SK-N-SH (cell line): Measurements from ENCODE around the gene NDUFS7. TPM values are rescaled to one million over a fixed set of nuclear protein-coding genes. Genes with fewer than 3 reads are reported as not detected.

Experiments used
- CTCF ChIA-PET: fragments of 300-600, 350-600 bp; formaldehyde crosslinking; extraction: SDS; loops from one replicate; lab custom pipeline; 2021; lab: Yijun Ruan, JAX
- POLR2A ChIA-PET: fragments of 350-600 bp; sonication (Branson Sonifier 250); formaldehyde crosslinking; extraction: SDS; loops from one replicate; lab custom pipeline; 2020; ENCODE audit warnings: antibody characterized with exemption, inconsistent platforms; lab: Yijun Ruan, JAX
- DNase-seq: peaks from one replicate; pipeline ENCODE4 v3.0.0; 2012
- H2AFZ ChIP-seq: fragments of 200-600 bp; sonication (generic); 2 replicates; pipeline ENCODE4 v1.8.1; 2016; ENCODE audit warnings: antibody characterized with exemption, mild to moderate bottlenecking, low read depth
- H3F3A ChIP-seq: fragments of 200-600 bp; sonication (generic); replicated peaks from 2 replicates; pipeline ENCODE3; 2016; ENCODE audit warnings: antibody characterized with exemption, mild to moderate bottlenecking; ENCODE audit not compliant: insufficient read depth
- H3K27ac ChIP-seq, 2 experiments: fragments of 200-500 bp in 1 of 2; fragments of 200-600 bp in 1 of 2; sonication (Bioruptor generic) in 1 of 2; sonication (generic), shearing (Covaris generic) in 1 of 2; 2 replicates each; pipeline versions ENCODE4 v1.5.1 to v1.6.1; 2014 to 2016; ENCODE audit warnings: low read depth in 2 of 2, inconsistent platforms in 1 of 2, low read length in 1 of 2, mild to moderate bottlenecking in 1 of 2, mixed read lengths in 1 of 2
- H3K27me3 ChIP-seq: fragments of 200-600 bp; sonication (generic), shearing (Covaris generic); 2 replicates; pipeline ENCODE4 v1.6.1; 2016; ENCODE audit warnings: mixed run types; ENCODE audit not compliant: insufficient read depth
- H3K36me3 ChIP-seq, 2 experiments: fragments of 200-500 bp in 1 of 2; fragments of 200-600 bp in 1 of 2; sonication (Bioruptor generic) in 1 of 2; sonication (generic) in 1 of 2; replicated peaks in 1 of 2; 2 replicates each; pipeline versions ENCODE3 to v1.5.1; 2014 to 2016; ENCODE audit warnings: low read length in 1 of 2, mild to moderate bottlenecking in 1 of 2; ENCODE audit not compliant: insufficient read depth in 2 of 2, control insufficient read depth in 1 of 2
- H3K4me1 ChIP-seq, 2 experiments: fragments of 200-500 bp in 1 of 2; fragments of 200-600 bp in 1 of 2; sonication (Bioruptor generic) in 1 of 2; sonication (generic), shearing (Covaris generic) in 1 of 2; 2 replicates each; pipeline versions ENCODE4 v1.5.1 to v1.6.1; 2014 to 2016; ENCODE audit warnings: low read depth in 1 of 2, low read length in 1 of 2, mixed run types in 1 of 2; ENCODE audit not compliant: insufficient read depth in 2 of 2, control insufficient read depth in 1 of 2
- H3K4me2 ChIP-seq: fragments of 200-600 bp; sonication (generic), shearing (Covaris generic); 2 replicates; pipeline ENCODE4 v1.6.1; 2017; ENCODE audit warnings: mixed run types
- H3K4me3 ChIP-seq, 2 experiments: fragments of 200-500 bp in 1 of 2; fragments of 200-600 bp in 1 of 2; sonication (Bioruptor generic) in 1 of 2; sonication (generic), shearing (Covaris generic) in 1 of 2; 2 replicates each; pipeline versions ENCODE4 v1.5.1 to v1.8.1; 2014 to 2016; ENCODE audit warnings: low read depth in 2 of 2, inconsistent platforms in 1 of 2, low read length in 1 of 2, mild to moderate bottlenecking in 1 of 2, mixed read lengths in 1 of 2, moderate library complexity in 1 of 2
- H3K79me2 ChIP-seq: fragments of 200-600 bp; sonication (generic); 2 replicates; pipeline ENCODE4 v1.8.1; 2017; ENCODE audit warnings: mild to moderate bottlenecking; ENCODE audit not compliant: insufficient read depth
- H3K9ac ChIP-seq: fragments of 200-600 bp; sonication (generic); 2 replicates; pipeline ENCODE4 v1.6.1; 2017; ENCODE audit warnings: mixed run types
- H3K9me2 ChIP-seq: fragments of 200-600 bp; sonication (generic); 2 replicates; pipeline ENCODE4 v1.6.1; 2017; ENCODE audit warnings: mixed run types
- H3K9me3 ChIP-seq: fragments of 200-600 bp; sonication (generic); 2 replicates; pipeline ENCODE4 v1.6.1; 2017; ENCODE audit warnings: mixed run types, mild to moderate bottlenecking, moderate library complexity
- H4K20me1 ChIP-seq: fragments of 200-600 bp; sonication (generic); 2 replicates; pipeline ENCODE4 v1.6.1; 2017; ENCODE audit warnings: mild to moderate bottlenecking, mixed run types; ENCODE audit not compliant: insufficient read depth
- CHD2 ChIP-seq: fragments of 150-350 bp; IDR thresholded peaks from 2 replicates; pipeline ENCODE4 v1.6.1; 2018; ENCODE audit warnings: low read length; ENCODE audit not compliant: partially characterized antibody
- ELF1 ChIP-seq: IDR thresholded peaks from 2 replicates; pipeline ENCODE4 v1.4.0; 2012
- EP300 ChIP-seq, 2 experiments: IDR thresholded peaks; 2 replicates each; pipeline versions ENCODE4 v1.4.0 to v1.6.1; 2012; ENCODE audit warnings: borderline replicate concordance in 1 of 2, low read depth in 1 of 2, low read length in 1 of 2
- EZH2phosphoT487 ChIP-seq: fragments of 200-600 bp; sonication (generic); IDR thresholded peaks from 2 replicates; pipeline ENCODE4 v1.6.1; 2017; ENCODE audit warnings: low read depth, mixed run types, mild to moderate bottlenecking, antibody characterized with exemption, moderate library complexity, borderline replicate concordance
- FOSL2 ChIP-seq: IDR thresholded peaks from 2 replicates; pipeline ENCODE4 v1.4.0; 2012; ENCODE audit warnings: low read depth, mild to moderate bottlenecking, moderate library complexity, borderline replicate concordance
- FOXJ3 ChIP-seq: sonication (generic); formaldehyde crosslinking; IDR thresholded peaks from 2 replicates; pipeline ENCODE4 v1.5.1; 2020; ENCODE audit warnings: mild to moderate bottlenecking, missing genetic modification reagents
- JUND ChIP-seq: IDR thresholded peaks from 2 replicates; pipeline ENCODE4 v1.4.0; 2012
- MEF2A ChIP-seq: IDR thresholded peaks from 2 replicates; pipeline ENCODE4 v1.4.0; 2012; ENCODE audit warnings: low read depth, borderline replicate concordance
- MXI1 ChIP-seq: IDR thresholded peaks from 2 replicates; pipeline ENCODE4 v1.6.1; 2012; ENCODE audit warnings: mild to moderate bottlenecking, low read depth, low read length, improper control_type of control experiment
- NFIC ChIP-seq: IDR thresholded peaks from 2 replicates; pipeline ENCODE4 v1.4.0; 2012; ENCODE audit warnings: borderline replicate concordance
- POLR2AphosphoS5 ChIP-seq: IDR thresholded peaks from 2 replicates; pipeline ENCODE4 v1.6.1; 2012; ENCODE audit warnings: low read depth, low read length
- RAD21 ChIP-seq: IDR thresholded peaks from 2 replicates; pipeline ENCODE4 v1.6.1; 2012; ENCODE audit warnings: mild to moderate bottlenecking, low read length
- RFX5 ChIP-seq: IDR thresholded peaks from 2 replicates; pipeline ENCODE4 v1.6.1; 2012; ENCODE audit warnings: mild to moderate bottlenecking, improper control_type of control experiment, low read length
- RXRA ChIP-seq: IDR thresholded peaks from 2 replicates; pipeline ENCODE4 v1.4.0; 2012; ENCODE audit warnings: low read depth, mild to moderate bottlenecking, borderline replicate concordance
- SMC3 ChIP-seq: IDR thresholded peaks from 2 replicates; pipeline ENCODE4 v1.6.1; 2012; ENCODE audit warnings: low read depth, low read length, improper control_type of control experiment
- TAF1 ChIP-seq: IDR thresholded peaks from 2 replicates; pipeline ENCODE4 v1.6.1; 2012; ENCODE audit warnings: low read depth, mild to moderate bottlenecking, low read length, moderate library complexity, borderline replicate concordance
- TCF12 ChIP-seq: IDR thresholded peaks from 2 replicates; pipeline ENCODE4 v1.4.0; 2012
- TEAD4 ChIP-seq: IDR thresholded peaks from 2 replicates; pipeline ENCODE4 v1.4.0; 2012; ENCODE audit warnings: mild to moderate bottlenecking, borderline replicate concordance; ENCODE audit not compliant: insufficient read depth
- YY1 ChIP-seq: IDR thresholded peaks from 2 replicates; pipeline ENCODE4 v1.4.0; 2012; ENCODE audit warnings: low read depth, mild to moderate bottlenecking
- WGBS: methylation state at CpG from one replicate; pipeline ENCODE4 v1.1.6; 2017; ENCODE audit warnings: low lambda C conversion rate; 5-methylcytosine and 5-hydroxymethylcytosine counted together
- polyA plus RNA-seq, 3 experiments: library from polyadenylated mRNA; depleted of rRNA; stranded (reverse); fragments of >200 nt; gene quantifications; 2 replicates each; pipeline ENCODE4 v1.2.3, GENCODE V29; 2012
- TF ChIP-seq, protein P1 (sequence below): fragments of 200-600 bp; sonication (generic); IDR thresholded peaks from 2 replicates; pipeline ENCODE4 v1.6.1; 2017; ENCODE audit warnings: antibody characterized with exemption, mild to moderate bottlenecking, moderate library complexity
- TF ChIP-seq, protein P2 (sequence below): IDR thresholded peaks from 2 replicates; pipeline ENCODE4 v1.4.0; 2012; ENCODE audit warnings: low read depth, borderline replicate concordance
- TF ChIP-seq, protein P3 (sequence below): IDR thresholded peaks from 2 replicates; pipeline ENCODE4 v1.4.0; 2012; ENCODE audit warnings: low read depth
- TF ChIP-seq, protein P4 (sequence below): fragments of 150-350 bp; IDR thresholded peaks from 2 replicates; pipeline ENCODE4 v1.6.1; 2017; ENCODE audit warnings: antibody characterized with exemption, low read length, low read depth, borderline replicate concordance
- TF ChIP-seq, protein P5 (sequence below): IDR thresholded peaks from 2 replicates; pipeline ENCODE4; 2012

Gene NDUFS7
- polyA plus RNA-seq, 1 of the 3 experiments (the other 2 are of a cell fraction) = 66.4 TPM

DNA sequence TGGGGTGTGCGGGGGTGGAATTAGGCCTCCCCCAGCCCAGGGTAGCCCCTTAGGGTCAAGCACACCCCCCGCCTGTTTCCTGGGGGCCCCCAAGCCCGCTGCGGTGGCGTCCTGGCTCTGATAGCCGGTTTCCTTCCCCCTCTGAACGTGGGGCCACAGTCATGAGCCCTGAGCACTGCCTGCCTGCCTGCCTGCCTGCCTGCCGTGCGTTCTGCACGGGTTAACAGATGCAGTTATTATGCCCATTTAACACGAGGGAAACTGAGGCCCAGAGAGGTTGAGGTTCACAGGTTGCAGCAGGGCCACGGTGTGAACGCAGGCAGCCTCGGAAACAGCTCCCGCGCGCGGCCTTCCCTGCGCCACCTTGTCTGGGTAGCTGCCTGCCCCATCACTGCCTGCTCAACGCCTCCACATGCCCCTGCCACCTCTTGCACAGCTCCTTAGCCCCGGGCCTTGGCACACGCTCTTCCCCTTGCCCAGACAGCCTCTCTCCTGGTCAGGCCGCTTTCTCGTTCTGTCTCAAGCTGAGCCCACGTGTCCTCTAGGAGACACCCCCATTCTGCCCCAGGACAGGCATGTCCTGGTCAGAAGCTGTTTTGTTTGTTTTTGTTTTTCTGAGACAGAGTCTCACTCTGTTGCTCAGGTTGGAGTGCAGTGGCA, 18.8 kb downstream of the NDUFS7 start (continued):
- TF ChIP-seq, protein P1, sequence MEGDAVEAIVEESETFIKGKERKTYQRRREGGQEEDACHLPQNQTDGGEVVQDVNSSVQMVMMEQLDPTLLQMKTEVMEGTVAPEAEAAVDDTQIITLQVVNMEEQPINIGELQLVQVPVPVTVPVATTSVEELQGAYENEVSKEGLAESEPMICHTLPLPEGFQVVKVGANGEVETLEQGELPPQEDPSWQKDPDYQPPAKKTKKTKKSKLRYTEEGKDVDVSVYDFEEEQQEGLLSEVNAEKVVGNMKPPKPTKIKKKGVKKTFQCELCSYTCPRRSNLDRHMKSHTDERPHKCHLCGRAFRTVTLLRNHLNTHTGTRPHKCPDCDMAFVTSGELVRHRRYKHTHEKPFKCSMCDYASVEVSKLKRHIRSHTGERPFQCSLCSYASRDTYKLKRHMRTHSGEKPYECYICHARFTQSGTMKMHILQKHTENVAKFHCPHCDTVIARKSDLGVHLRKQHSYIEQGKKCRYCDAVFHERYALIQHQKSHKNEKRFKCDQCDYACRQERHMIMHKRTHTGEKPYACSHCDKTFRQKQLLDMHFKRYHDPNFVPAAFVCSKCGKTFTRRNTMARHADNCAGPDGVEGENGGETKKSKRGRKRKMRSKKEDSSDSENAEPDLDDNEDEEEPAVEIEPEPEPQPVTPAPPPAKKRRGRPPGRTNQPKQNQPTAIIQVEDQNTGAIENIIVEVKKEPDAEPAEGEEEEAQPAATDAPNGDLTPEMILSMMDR = no peak
- TF ChIP-seq ELF1 (no peak), TEAD4 (no peak), MEF2A (no peak)

DNA sequence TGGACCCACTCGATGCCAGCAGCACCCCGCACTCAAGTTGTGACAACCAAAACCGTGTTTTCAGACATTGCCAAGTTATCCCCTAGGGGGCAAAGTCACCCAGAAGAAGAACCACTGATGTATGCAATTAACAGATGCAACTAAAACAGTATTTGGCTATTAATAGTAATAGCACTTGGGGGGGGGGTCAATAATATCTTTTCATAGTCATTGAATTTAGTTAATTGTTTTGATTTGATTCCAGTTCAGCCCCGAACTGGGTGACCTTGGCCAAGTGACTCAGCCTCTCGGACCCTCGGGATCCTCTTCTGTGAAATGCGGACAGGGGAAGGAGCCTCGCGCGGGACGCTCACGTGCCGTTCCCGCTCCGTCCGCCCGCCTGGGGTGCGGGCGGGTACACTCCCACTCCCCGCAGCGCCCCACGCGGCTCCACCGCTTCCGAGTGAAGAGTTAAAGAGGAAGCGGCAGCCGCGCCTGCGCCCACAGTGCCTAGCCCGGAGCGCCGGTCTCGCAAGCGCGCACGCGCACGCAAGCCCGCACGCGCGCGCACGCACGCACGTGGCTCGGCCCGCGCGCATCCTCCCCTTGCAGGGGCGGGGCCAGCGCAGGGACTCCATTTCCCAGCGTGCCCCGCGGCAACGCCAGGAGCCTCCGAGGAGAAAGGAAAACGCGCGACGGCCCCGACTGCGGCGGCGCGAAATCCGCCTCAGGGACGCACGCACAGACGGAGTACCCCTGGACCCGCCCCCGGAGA, 23.2 kb downstream of the NDUFS7 start:
- CTCF ChIA-PET = interaction anchor here (1.3 kb wide), 1 partner anchor 38 kb away, joined by 3 read pairs; no protein-coding TSS in a partner anchor
- no peaks in the 10 kb centered on the region for H3K36me3 ChIP-seq
- WGBS = 0% methylated on average over 4 of the region's 72 CpGs
- TF ChIP-seq CHD2 (peak; percentile 32), TAF1 (peak; percentile 7; the same call in 1 of the 2 replicates), YY1 (no peak), RXRA (no peak), EZH2phosphoT487 (no peak), NFIC (no peak), POLR2AphosphoS5 (peak; percentile 82), JUND (no peak), RFX5 (no peak), MEF2A (no peak), FOXJ3 (CRISPR knock-in tag) (no peak), RAD21 (peak; percentile 34), TEAD4 (no peak), TCF12 (peak; percentile 13; the same call in 1 of the 2 replicates), EP300 (IDR thresholded peaks at IDR 0.05; ENCODE audit: borderline replicate concordance in 1 of 2, low read depth in 1 of 2, low read length in 1 of 2) (no peak), FOSL2 (no peak), SMC3 (0 out of 2 replicates have a peak, but pooled peaks have one; percentile 15), ELF1 (peak; percentile 31), MXI1 (peak; percentile 74)
- TF ChIP-seq, protein P2, sequence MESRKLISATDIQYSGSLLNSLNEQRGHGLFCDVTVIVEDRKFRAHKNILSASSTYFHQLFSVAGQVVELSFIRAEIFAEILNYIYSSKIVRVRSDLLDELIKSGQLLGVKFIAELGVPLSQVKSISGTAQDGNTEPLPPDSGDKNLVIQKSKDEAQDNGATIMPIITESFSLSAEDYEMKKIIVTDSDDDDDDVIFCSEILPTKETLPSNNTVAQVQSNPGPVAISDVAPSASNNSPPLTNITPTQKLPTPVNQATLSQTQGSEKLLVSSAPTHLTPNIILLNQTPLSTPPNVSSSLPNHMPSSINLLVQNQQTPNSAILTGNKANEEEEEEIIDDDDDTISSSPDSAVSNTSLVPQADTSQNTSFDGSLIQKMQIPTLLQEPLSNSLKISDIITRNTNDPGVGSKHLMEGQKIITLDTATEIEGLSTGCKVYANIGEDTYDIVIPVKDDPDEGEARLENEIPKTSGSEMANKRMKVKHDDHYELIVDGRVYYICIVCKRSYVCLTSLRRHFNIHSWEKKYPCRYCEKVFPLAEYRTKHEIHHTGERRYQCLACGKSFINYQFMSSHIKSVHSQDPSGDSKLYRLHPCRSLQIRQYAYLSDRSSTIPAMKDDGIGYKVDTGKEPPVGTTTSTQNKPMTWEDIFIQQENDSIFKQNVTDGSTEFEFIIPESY = 0 out of 2 replicates have a peak, but pooled peaks have one; percentile 22
- TF ChIP-seq, protein P3, sequence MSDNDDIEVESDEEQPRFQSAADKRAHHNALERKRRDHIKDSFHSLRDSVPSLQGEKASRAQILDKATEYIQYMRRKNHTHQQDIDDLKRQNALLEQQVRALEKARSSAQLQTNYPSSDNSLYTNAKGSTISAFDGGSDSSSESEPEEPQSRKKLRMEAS = no peak; the same call in 1 of the 2 replicates
- TF ChIP-seq, protein P4, sequence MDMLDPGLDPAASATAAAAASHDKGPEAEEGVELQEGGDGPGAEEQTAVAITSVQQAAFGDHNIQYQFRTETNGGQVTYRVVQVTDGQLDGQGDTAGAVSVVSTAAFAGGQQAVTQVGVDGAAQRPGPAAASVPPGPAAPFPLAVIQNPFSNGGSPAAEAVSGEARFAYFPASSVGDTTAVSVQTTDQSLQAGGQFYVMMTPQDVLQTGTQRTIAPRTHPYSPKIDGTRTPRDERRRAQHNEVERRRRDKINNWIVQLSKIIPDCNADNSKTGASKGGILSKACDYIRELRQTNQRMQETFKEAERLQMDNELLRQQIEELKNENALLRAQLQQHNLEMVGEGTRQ = peak; percentile 39; the same call in 1 of the 2 replicates
- TF ChIP-seq, protein P5, sequence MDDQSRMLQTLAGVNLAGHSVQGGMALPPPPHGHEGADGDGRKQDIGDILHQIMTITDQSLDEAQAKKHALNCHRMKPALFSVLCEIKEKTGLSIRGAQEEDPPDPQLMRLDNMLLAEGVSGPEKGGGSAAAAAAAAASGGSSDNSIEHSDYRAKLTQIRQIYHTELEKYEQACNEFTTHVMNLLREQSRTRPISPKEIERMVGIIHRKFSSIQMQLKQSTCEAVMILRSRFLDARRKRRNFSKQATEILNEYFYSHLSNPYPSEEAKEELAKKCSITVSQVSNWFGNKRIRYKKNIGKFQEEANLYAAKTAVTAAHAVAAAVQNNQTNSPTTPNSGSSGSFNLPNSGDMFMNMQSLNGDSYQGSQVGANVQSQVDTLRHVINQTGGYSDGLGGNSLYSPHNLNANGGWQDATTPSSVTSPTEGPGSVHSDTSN = no peak

More for the DNA sequence above, 23.2 kb downstream of the NDUFS7 start:
- Histone ChIP-seq H2AFZ (peak overlapping the region; percentile 86), H3K27ac (peak overlapping the region; percentile 71 to 80), H3K79me2 (peaks cover 43% of the 10 kb centered on the region), H3K4me3 (peak overlapping the region; percentile 57 to 62), H3K27me3 (no peaks in the 10 kb centered on the region), H3F3A (peaks cover 13% of the 10 kb centered on the region), H3K4me1 (peaks cover 6 to 27% of the 10 kb centered on the region in 2 experiments; a peak in 2 of 4 replicates), H3K9me2 (no peaks in the 10 kb centered on the region), H3K9ac (peak overlapping the region; percentile 69; the same call in 1 of the 2 replicates), H4K20me1 (peaks cover 35% of the 10 kb centered on the region), H3K4me2 (peak overlapping the region; percentile 75), H3K9me3 (no peaks in the 10 kb centered on the region)
- POLR2A ChIA-PET = no interaction called here
- peak; percentile 98 for DNase-seq
